Stimulated activated CD4-positive, alpha-beta T cell treated with anti-CD3 and anti-CD28 coated beads, Interleukin-4, amount 100 ng/mL, for 48 hours (primary cell): ENCODE measurements around the gene ITGA11.

ENCODE experiments used
- DNase-seq, 2 donors: peaks; one replicate each; pipeline ENCODE4 v3.0.0-alpha.2; 2020; ENCODE audit warnings: low read depth in 2 of 2

The ITGA11 gene

DNA sequence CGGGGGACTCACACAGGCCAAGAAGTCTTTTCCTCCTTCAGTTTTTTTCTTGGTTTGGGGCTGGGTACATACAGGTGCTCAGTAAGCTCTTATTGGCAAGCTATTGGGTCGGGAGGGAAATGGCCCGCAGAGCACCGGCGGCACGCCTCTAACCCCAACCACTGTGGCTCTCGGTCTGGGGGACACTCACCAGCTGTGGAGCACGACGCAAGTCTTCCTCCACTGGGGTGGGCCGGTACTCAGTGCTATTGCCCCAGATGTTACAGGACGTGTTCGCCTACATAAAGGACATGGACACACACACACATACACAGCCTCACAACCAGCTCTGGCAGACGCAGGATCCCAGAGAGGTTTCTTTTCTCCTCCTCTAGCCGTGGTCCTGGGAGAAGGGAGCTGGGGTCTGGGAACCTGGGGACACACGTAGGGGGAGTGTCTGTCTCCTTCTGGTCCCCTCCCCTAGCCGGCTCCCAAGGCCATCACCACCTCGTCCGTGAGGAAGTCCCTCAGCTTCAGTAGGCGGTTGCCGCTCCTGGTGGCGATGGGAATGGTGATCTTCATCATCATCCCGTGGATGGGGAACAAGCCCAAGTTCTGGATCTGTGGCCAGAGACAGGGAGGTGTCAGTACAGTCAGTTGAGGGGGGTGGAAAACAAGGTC, 121.0 kb downstream of the ITGA11 start:
- DNase-seq, result no peak

DNA sequence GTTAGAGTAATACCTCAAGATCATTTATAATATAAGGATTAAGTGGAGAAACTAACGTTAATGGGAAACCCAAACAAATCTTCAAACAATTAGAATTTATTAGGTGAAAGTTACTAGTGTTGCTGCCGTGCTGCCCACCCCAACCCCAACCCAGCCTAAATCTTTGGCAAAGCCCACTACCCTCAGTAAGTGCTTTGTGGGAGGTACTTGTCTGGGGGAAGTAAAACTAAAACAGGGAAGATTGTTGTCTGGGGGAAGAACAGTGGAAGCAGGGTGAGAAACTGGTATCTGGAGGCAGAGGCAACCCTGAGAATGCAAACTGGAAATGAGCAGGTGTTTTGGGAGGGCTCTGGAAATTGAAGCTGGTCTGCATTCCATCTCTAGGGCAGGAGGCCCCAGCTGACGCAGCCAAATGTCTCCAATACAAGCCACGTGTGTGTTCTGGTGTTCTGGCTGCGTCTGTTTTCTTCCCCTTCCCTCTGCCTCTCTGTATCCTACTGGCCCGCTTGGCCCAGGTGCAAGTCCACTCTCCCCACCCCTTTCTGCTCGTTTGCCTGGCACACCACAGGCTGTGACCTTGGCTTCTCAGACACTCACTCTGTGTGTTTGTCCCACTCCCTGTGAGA, 121.7 kb downstream of the ITGA11 start:
- no peak for DNase-seq

DNA sequence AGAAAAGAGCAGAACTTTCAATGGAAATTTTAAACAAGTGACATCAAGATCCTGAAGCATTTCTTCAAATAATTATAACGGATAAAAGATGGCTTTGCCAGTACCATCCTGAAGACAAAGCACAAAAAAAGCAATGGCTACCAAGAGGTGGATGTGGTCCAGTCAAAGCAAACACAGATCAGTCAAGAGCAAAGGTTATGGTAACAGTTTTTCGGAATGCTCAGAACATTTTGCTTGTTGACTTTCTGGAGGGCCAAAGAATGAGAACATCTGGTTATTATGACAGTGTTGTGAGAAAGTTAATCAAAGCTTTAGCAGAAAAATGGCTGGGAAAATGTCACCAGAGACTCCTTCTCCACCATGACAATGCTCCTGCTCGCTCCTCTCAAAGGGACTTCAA, 122.9 kb downstream of the ITGA11 start:
- DNase-seq, result no peak

DNA sequence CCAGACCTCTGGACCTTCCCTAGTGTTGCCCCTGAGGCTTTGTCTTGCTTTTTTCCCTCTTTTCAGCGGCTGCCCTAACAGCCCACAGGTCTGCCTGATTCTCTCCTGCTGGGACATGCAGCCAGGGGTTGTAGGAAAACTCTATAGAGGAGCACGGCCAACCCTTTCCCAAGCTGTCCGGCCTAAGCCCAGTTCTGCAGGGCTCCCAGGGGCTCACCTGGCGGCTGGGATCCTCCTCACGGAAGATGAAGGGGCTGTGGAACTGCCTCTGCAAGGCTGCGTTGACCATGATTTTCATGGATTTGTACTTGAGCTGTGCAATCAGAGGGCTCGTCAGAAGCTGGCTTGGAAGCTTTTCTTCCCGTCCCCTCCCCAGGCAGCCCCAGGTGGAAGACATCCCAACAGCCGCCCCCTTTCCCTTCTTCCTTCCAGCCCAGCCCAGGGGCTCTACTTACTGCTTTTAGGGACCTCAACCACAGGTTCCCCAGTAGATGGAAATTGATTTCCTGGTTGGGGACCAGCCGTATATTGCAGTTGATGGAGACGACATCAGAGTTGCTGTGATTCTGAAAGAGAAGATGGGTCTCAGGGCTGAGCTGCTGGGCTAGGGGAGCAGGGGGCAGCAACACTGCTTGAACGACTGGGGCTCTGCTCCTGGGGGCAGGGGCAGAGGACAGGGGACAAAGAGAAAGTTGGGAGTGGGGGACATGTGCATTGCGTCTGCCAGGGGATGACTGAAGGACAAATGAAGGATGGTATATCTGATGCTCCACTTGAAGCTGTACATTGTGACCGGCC, 124.6 kb downstream of the ITGA11 start:
- no peak for DNase-seq

DNA sequence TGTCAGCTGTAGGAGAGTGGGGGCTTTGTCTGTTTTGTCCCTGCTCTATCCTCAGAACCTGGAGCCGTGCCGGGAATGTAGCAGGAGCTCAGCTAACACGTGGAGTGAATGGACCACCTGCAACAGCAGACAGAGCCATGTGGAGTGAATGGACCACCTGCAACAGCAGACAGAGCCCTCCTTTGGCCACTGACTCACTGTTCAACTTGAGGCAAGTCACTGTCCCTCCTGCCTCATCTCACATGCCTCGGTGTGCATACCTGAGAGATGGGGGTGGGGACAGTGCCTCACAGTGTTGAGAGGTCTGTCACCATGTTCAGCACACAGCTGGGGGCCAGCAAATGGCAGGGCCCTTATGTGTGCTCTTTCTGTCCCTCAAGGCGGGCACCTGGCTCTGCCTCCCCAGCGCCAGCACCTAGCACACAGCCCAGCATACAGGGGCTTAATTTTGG, 126.5 kb downstream of the ITGA11 start:
- no peak for DNase-seq

- DNase-seq, result no peak
Measured at GRCh38 chr15:68304589-68305337, 127.2 kb downstream of the ITGA11 start.

GRCh38 chr15:68303560-68304436, 128.2 kb downstream of the ITGA11 start:
- DNase-seq, result no peak

DNA sequence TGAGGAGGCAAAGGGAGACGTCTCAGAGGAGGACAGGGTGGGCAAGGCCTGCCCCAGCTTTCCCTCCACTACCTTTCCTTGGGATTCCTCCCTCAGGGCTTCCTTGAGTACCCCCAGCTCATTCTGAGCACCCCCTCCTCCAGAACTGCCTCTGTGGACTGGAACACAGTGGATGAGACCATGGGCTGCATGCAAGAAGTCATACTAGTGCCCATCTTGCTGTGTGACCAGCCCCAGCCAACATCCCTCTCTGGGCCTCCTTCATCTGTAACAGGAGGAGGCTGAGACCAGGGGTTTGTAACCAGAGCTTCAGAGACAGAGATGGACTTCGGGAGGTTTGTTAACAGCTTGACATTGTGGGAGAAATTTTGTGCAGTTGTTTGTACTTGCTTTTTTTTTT, 128.8 kb downstream of the ITGA11 start:
- no peak for DNase-seq

- DNase-seq, result no peak
Measured at GRCh38 chr15:68302729-68303128, 129.2 kb downstream of the ITGA11 start.

DNA sequence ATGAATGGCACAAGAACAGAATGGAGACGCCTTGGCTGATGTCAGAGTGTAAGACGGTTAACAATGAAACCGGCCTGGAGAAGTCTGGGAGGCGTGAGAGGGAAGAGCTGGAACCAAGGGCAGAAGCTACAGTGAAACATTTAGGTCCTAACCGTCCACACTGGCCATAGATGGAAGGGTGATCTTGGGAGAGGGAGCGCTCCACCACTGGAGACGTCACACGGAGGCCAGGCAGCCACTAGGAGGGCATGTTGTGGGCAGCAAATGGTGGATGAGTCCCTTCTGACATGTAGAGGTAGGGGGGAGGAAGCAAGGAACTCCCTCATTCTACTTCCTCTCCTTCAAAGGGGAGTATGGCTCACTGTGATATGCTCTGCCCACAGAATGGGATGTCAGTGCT, 130.7 kb downstream of the ITGA11 start:
- no peak for DNase-seq

- DNase-seq, result no peak
Measured at GRCh38 chr15:68300115-68300940, 131.6 kb downstream of the ITGA11 start.

DNA sequence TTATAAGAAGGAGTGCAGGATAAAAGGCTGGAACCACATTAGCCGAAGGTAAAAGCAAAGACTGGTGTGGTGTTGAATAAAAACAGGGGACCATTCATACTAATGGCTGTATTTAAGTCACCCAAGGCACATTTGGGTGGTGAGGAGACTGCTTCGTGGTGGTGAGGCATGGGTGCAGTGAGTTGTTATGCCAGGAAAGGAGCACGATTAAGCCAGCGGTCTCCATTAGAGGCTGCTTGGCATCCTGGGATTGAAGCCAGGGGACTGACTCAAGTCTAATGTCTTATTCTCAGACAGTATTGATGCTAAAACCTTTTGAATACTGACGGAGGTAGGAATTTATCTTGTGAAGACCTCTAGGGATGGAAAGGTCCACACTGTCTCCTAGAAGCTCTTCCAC, 132.5 kb downstream of the ITGA11 start:
- no peak for DNase-seq

DNA sequence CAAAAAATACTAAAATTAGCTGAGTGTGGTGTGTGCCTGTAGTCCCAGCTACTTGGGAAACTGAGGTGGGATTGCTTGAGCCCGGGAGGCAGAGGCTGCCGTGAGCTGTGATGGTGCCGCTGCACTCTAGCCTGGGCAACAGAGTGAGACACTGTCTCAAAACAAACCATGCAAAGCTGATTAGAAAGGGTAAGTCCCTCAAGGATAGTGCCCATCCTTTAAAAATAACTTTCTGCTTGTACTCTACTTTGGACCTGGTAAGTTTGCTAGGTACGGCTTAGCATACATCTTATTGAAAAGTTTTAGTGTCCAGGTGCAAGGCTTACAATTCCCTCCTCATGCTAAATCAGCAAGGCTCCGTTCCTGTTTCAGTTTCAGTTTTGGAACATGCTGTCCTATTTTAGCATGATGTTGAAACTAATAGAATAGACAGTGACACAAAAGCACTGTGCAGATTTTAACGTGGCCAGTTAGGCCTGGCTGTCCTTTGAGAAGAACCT, 133.0 kb downstream of the ITGA11 start:
- DNase-seq, result no peak

DNA sequence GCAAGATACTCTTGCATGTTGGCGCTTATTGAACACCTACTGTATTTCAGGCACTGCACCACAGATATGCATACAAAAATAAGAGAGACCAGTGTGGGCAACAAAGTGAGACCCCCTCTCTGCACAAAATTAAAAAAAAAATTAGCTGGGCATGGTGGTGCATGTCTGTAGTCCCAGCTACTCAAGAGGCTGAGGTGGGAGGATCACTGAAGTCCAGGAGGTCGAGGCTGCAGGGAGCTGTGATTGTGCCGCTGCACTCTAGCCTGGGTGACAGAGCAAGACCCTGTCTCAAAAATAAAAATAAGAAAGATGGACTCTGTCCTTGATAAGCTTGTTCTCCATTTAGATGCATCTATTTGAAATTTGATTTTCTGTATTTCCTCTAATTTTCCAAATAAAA, 133.6 kb downstream of the ITGA11 start:
- DNase-seq, result no peak

- DNase-seq, result no peak
Measured at GRCh38 chr15:68295014-68295805, 136.8 kb downstream of the ITGA11 start.

DNA sequence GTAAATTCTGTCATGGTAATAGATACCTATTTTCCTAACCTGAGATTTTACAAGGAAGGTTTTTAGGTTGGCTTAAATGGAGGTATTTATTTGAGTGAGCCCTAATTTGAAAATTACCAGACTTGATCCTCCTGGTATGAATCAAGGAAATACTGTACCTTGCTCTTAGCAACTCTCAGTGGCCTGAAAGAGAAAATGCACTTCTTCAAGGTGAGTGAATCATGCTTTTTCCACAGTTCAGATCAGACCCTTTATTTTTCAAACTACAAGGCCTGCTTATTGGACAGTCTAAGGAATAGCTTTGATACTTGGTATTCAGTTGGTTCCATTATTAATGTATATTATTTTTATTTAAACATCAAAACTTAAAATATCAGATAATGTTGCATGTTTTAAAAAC, 139.0 kb downstream of the ITGA11 start:
- no peak for DNase-seq

DNA sequence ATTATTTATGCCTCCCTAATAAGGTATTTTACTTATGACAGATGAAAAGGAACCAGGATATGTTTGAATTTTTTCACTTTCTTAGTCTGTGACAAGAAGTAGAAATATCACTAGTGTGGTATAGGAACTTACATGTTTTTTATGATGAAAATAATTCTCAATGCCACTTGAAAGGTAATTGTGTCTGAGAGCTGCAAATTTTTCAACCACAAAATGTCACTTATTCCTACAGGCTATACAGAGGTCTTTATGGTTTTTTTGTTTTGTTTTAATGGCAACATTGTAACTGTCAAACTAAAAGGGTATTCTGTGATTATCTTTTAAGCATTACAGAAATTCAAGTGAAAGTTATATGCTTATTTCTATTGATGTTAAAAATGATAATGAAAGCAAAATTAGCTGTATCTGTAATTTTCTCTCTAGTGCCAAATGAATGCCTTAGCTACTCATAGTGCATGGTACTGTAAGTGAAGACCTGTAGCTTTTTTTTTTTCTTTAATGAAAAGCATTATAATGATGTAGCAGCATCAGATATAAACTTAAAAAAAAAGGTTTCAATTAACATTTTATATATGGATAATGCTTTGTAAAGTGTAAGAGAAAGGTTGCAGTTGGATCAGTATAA, 139.7 kb downstream of the ITGA11 start:
- DNase-seq, result no peak

DNA sequence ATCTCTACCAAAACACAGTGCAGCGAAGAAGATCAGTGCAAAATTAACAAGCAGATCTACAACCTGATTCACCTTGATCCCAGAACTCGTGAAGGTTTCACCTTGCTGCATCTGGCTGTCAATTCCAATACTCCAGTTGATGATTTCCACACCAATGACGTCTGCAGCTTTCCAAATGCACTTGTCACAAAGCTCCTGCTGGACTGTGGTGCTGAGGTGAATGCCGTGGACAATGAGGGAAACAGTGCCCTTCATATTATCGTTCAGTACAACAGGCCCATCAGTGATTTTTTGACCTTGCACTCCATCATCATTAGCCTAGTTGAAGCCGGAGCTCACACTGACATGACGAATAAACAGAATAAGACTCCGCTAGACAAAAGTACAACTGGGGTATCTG, 141.2 kb downstream of the ITGA11 start:
- DNase-seq, result no peak
